T-helper 1 cell treated with Interleukin-12 subunit alpha and Interleukin-12 subunit beta and Interleukin-4 antibody, amounts not matched to agents 30 ng/mL and 1 ng/mL, for 36 hours (primary cell): ENCODE results near the gene SLC38A11. TPM values are rescaled to one million over a fixed set of nuclear protein-coding genes. Genes with fewer than 3 reads are reported as not detected.

Experiments used
- intact Hi-C: fragments of 100-400 bp; cut with micrococcal nuclease; formaldehyde crosslinking; loops from one replicate; pipeline ENCODE4 v1.15.1; 2024
- total RNA-seq: library from RNA; stranded (reverse); gene quantifications from 2 replicates; pipeline ENCODE4 v1.2.3, GENCODE V29; 2022

The SLC38A11 gene
- total RNA-seq, 1 donor from 2014 or later: not detected

DNA sequence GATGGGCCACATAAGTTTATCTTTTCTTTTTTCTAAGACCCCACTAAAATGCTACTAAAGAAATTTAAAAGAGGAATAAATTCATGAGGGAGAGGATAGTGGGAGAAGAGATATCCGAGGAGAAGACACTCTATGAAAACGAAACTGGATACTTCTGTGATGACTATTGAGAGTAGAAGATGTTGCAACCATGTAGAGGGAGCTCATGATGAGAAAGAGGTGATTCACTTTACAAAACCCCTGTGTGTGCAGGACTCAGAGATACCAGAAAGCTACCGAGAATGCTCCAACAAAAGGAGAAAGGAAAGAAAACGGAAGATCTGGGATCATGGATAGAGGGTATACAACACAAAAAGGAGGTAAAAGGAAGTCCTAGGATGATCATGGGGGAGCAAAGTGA is 34.9 kb downstream of the SLC38A11 start:
- intact Hi-C loops: no loop called here

DNA sequence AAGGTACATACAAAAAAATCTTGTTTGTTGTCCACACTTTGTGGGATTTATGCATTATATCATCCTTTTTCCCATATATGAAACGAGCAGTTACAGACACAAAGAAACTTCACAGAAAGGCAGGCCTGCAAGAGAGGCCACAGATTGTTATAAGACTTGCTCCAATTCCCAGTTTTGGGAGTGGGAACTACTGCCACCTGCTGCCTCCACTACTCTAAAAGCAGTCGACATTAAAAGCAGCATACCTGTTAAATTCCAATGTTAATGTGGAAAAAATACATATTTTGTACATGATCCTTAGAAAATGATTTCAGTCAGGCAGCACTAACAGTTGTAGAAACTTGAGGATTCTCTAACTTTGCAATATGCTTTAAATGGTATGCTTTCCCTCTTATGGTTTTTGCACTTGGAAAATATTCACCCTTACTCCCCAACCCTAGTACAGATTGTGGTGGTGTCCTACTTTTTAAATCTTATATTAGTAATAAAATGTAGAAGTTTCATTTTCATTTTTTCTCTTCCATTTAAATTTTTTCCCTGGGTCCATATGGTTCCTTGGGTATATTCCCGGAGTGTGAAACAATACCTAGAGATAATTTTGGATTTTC is 37.9 kb downstream of the SLC38A11 start:
- intact Hi-C loops: no loop called here

DNA sequence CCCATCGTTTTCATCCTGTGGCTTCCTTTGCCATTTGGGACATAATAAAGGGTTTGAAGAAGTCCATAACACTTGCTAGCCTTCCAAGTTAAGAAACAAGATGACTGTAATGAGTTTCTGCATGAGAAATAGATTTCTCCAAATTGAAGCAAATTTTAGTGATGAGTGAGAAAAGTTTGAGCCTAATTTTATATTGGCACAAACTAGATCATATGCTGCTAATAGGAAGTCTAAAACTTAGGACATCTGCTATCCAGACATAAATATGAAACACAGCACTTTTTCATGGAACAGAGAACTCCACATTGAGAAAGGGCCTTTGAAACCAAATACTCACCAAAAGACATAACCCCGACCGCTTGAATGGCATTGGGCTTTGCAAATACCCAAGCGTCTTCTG is 39.8 kb downstream of the SLC38A11 start:
- intact Hi-C loops: no loop called here

DNA sequence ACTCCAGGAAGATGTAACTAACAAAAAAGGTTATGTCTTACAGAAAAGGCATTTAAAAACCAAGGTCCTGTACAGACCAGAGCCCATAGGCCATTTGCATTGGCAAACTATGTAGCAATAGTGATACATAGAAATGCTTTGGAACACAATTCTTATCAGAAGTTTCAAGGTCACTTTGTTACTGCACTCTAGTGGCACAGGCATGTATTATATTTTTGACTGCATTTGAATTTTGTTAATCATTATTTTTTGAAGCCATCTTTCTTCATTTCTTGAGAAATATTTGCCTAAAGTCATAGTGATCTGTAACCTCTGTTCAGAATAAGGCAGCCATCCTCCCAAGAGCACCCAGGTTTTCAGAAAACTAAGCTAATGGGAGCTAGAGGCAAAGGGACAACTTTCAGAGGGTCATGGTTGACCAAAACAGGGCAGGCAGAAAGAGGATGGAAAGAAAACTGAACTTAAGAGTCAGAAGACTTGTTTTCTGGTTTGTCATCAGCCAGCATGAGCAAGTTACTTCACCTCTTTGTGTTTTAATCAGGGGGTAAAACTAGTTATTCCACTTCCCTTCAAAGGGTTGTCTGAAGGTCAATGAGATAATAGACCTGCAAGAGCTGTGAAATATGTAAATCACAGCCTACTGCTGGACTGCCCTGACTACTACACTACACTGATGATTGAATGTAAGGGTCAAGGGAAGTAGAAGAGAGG is 41.5 kb downstream of the SLC38A11 start:
- intact Hi-C loops: loop anchor here (1.0 to 5.0 kb wide), 3 partner anchors 73 to 176 kb away; partner anchors contain the start of gene COBLL1

DNA sequence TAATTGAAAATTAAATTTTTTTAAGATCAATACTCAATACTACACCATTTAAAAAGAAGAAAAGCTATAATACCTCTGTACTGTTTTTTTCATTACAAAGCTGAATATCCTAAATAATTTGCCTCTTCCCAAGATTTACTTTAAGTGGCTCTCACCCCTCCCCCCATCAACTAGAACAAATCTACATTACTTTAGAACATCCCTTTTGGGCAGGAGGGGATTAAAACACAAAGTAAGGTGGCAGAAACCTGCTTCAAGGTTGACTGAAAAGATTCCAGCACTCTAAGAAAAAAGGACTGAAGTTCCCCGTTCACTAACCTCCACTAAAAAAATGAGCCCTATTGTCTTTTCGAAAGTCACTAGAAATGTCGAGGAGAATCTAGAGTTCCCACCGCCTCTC is 42.3 kb downstream of the SLC38A11 start:
- intact Hi-C loops: loop anchor here (1.0 to 5.0 kb wide), 3 partner anchors 72 to 176 kb away; partner anchors contain the start of gene COBLL1

DNA sequence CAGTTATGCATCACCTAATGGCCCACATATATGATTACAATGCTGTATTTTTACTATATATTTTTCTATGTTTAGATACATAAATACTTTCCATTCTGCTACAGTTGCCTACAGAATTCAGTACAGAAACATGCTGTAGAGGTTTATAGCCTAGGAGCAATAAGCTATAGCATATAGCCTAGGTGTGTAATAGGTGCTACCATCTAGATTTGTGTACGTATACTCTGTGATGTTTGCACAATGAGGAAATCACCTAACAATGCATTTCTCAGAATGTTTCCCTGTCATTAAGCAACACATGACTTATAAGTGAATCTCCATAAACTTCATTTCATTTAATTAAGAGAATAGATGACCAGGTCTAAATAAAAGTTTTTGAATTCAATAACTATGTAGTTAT is 43.5 kb downstream of the SLC38A11 start:
- intact Hi-C loops: loop anchor here (2.0 to 5.0 kb wide), 2 partner anchors 71 to 80 kb away; partner anchors contain the start of gene COBLL1

DNA sequence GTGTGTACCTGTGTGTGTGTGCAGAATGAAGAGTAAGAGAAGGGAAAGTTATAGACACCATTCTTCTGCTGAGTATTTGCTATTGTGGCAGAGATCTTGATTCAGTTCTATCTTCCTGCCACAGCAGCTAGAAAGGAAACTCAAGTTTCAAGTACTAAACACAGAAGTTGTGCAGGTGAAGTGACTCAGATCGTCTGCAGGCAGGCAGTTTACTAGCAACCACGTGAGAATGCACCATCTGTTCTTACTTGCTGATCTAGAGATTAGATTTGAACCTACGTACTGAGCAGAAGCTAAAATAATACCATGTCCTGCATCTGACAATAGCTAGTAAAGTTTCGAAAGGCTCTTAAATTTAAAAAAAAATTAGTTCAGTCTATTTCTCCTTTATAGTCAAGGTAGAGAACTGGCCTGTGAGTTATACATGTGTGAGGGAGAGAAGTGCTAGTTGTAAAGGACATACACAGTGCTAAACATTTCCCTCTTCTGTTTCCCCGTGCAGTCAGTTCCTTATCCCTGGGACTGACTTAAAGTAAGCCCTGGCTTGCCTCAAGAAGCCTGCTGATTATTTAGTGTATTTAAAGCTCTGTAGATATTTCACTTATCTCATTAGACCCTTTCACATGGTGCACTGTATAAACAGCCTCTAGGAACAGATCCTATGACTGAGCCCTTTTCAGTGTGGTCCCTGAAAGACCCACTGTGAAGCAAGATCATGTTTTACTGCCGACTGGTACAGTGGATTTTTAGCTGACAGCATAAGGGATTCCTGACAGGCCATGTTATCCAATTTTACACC is 45.0 kb downstream of the SLC38A11 start:
- intact Hi-C loops: loop anchor here (1.0 to 5.0 kb wide), 2 partner anchors 14 to 82 kb away; no protein-coding TSS in a partner anchor

DNA sequence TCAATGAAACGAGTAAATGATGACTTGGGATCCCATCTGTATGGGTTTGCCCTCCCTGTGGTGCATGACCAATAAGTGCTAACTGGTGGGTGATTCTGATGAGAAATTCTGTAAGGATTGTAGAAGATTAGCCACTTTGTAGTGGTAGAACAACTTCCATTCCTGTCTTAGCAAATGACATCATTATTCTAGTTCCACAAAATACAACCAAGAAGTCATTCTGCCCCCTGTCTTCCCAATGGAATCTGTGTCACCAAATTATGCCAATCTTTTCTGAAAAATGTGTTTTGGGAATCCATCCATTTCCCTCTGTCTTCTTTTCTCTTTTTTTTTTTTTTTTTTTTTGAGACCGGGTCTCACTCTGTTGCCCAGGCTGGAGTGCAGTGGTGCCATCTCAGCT is 48.4 kb downstream of the SLC38A11 start:
- intact Hi-C loops: no loop called here

DNA sequence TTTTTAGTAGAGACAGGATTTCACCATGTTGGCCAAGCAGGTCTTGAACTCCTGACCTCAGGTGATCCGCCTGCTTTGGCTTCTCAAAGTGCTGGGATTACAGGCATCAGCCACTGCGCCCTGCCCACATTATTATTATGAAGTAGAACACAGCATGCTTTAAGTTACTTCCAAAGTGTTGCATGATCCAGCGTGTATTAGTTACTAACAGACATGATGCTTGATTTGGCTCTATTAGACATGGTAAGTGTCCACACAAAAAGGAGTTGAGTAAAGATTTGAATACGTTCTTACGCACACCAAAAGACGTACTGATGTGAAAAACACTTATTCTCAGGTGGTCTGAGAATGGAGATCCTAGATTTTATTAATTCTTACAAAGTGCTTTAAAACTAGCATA is 50.0 kb downstream of the SLC38A11 start:
- intact Hi-C loops: no loop called here

DNA sequence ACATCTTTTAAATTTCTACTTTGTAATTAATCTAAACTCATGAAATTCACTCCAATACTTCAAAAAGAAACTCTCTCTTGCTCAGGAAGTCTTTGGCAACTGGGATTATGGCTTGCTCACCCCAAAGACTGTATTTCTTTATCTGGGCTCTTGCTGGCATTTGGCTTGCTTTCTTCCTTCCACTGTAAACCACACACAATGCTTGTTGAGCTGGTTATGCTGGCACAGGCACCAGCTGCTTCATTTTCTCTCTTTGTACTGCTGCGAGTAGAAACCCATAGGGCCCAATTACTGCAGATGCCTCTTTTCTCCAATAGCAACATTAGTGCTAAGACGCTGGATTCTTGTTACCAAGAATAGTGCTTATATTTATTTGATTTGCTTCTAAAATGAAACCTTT is 51.4 kb downstream of the SLC38A11 start:
- intact Hi-C loops: no loop called here

DNA sequence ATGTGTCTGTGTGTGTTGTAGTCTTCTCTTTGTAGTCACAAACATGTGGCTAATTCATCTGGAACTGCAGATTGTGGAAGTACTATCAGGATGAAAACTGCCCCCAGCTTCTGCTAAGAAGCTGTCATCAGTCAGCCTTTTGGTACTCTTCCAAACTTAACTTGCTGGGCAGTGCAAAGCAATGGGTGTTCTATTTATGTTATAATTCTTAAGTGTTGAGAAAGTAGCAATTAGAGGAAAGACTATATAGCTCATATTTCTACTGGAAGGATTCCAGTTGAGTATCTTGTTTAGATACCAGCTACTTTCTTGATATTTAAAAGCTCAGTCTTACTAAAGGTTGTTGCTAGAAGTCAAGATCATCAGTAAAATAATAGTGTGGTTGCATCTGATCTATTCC is 52.1 kb downstream of the SLC38A11 start:
- intact Hi-C loops: no loop called here

DNA sequence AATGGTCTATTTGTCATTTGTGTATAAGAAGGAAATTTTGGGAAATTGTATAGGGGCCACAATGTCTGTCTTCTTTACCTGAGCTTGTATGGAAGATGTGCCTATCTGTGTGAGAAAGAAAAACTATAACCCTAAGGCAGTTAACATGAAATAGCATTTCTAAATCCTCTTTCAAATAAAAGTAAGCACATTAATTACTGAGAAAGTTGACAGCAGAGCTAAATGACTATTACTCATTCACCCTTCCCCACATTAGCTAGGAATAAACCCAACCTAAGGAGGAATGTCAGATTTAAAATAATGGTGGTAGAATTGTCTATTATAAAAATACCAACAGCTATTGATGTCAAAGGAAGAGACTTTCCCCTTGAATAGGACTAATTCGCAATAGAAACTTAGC is 56.2 kb downstream of the SLC38A11 start:
- intact Hi-C loops: loop anchor here (5.0 kb wide), 2 partner anchors 57 to 1053 kb away; partner anchors contain the start of genes COBLL1 and TTC21B

DNA sequence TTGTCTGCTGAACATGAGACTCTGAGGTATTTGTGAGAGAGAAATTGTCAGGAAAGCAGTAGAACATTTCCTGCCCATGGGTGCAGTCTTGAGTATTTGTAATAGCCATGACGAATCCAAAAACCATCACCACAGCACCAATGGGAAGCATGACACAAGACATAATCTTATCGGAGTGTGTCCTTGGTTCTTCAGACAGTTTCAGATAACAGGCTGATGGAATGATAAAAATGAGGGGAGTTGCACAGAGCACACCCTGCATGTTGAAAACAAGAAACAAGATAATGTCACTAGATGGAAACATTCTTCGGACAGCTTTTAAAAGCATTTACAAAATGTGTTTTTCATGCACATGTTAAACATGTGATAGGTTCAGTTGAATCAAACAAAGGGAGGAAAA is 56.9 kb downstream of the SLC38A11 start:
- intact Hi-C loops: loop anchor here (5.0 kb wide), 2 partner anchors 56 to 1054 kb away; partner anchors contain the start of genes COBLL1 and TTC21B

DNA sequence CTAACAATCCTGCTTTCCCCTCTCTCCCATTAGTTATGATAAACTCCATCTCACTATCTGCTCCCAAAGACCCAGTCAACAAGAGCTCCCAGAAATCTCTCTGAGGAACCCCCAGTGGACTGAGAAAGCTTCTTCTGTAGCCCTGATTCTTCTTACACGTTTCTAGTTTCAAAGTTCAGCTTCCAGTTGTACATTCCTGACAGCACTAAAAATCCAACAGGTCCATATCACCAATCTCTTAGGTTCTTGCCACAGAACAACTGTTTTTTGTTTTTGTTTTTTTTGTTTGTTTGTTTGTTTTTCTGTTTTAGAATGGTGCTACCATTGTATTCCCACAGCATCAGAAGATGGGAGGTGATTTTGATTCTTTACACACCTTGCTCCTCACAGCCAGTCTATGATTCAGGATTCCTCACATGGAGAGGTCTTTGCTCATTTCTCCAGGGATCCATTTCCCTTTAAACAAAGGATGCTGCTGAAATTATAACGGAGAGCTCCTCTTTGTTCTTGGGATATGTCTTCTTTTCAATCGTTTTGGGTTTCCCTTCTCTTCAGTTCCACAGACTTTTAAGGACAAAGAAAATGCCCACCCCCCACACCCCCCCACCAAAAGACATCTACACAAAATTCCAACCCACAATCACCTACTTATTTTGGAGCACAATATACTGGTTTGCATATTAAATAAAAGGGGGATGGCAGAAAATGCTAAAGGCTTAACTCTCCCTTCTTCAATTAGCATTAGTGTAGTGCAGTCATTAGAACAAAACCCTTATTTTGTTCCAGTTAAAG is 57.7 kb downstream of the SLC38A11 start:
- intact Hi-C loops: loop anchor here (2.0 to 5.0 kb wide), 3 partner anchors 55 to 1055 kb away; partner anchors contain the start of genes COBLL1 and TTC21B

DNA sequence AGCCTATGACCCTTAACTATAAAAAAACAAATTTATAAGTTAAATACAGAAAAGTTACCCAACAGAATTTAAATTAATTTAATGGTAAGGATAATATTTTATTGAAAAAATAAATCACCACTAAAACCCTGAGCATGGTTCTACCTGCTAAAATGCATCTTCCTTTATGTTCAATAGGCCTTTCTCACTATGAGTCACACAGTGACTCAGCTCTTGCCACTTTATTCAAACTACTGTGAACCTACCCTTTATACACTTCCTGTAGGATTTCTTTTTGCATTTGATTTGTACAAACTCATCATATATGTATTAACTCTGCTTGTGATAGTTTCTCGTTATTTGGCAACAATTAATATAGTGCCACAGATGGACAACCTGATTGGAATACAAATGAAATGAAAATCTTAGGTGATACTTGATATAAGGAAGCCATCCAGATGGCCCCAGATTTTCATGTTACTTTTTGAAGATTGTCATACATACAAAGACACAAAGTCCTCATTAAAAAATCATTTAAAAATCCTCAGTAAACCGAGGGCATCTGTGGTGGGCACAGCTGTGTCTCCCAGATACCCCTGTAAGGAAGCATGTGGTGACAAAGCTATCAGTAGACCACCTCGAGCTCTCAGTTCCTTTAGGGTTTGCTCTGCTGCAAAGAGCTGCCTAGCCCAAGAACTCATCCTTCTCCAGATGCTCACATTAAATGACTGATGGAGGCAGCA is 58.5 kb downstream of the SLC38A11 start:
- intact Hi-C loops: loop anchor here (1.0 to 5.0 kb wide), 4 partner anchors 14 to 1056 kb away; partner anchors contain the start of genes COBLL1 and TTC21B

DNA sequence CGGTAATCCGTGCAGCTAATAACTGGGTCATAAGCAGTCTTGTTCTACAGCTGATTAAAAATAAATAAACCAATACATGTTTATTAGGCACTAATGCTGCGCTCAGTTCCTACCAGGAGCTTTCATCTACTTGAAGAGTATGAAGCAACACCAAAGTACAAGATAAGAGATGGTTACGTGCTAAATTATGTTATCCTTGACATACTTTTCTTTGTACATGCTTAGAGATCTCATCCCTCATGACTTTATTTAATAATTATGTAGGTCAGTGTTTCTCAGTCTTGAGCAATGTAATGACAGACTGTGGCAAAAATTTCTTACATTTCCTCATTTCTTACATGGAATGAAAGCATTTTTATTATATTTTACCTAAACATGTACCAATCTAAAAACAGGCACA is 59.1 kb downstream of the SLC38A11 start:
- intact Hi-C loops: loop anchor here (1.0 to 5.0 kb wide), 4 partner anchors 14 to 1056 kb away; partner anchors contain the start of genes COBLL1 and TTC21B

DNA sequence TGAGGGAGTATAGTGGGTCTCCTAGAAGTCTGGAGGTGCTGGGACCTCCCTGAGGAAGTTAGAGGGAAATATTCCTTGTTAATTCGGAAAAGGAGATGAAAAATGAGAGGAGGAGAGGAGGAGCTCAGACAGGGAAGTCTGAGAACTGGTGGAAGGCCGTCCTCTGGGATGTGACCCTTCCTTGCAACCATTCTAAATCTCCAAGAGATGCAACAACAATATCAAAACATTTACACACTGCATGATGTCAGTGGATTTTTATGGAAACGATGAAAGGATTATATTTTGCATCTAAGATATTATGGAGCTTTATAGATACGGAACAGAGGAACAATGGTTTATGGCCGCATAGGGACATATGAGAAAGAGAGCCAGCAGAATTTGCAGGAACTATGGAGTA is 63.9 kb downstream of the SLC38A11 start:
- intact Hi-C loops: no loop called here

DNA sequence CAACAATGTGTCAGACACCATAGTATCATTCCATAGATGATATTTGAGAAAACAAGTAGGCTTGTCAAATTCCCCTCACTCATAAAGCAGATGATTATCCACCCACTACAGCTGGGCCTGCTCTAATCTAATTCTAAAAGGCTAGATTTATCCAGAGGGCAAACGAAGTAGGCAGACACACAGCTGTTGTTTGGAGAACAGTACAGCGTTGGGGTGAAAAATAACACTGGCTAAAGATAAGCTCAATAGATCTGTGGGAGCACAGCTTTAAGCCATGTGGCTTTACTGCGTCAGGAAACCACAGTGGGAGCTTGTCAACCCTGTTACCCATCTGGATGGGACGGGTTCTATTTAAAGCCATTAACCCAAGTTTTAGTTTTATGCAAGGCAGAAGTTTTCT is 64.8 kb downstream of the SLC38A11 start:
- intact Hi-C loops: no loop called here

DNA sequence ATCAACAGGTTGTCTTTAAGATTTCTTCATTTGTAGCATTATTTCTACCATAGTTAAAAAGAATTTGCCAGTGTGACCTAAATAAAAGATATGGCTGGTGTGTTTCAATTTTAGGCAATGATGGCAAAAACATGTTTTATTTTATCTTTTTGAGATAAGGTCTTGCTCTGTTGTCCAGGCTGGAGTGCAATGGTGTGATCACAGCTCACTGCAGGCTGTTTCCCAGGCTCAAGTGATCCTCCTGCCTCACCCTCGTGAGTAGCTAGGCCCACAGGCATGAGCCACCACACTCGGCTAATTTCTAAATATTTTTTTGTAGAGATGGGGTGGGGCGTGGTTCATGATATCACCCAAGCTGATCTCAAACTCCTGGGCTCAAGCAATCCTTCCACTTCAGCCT is 66.7 kb downstream of the SLC38A11 start:
- intact Hi-C loops: no loop called here
